GM12878 (cell line): ENCODE data around the gene PALLD. TPM values are rescaled to one million over a fixed set of nuclear protein-coding genes. Genes with fewer than 3 reads are reported as not detected.

Source experiments
- ATAC-seq: fragments of 200-7000 bp; cut with Tn5 transposase; 3 replicates; pipeline ENCODE4 v1.9.1; 2020; ENCODE audit warnings: mild to moderate bottlenecking, moderate library complexity
- BruUV-seq: library from RNA; stranded (reverse); fragments of 400-500 nt; replicated peaks from 2 replicates; lab custom pipeline; 2021; lab: Mats Ljungman, UMichigan
- CTCF ChIA-PET: fragments of 300-600 bp; sonication (Branson Sonifier 250); formaldehyde crosslinking; extraction: SDS; loops from one replicate; lab custom pipeline; 2021; ENCODE audit warnings: inconsistent platforms; lab: Yijun Ruan, JAX
- POLR2A ChIA-PET: fragments of 350-600 bp; formaldehyde crosslinking; extraction: SDS; loops from one replicate; lab custom pipeline; 2021; ENCODE audit warnings: inconsistent platforms; lab: Charles Lee
- RAD21 ChIA-PET: fragments of 300-600 bp; sonication (Branson Sonifier 250); formaldehyde crosslinking; loops from one replicate; lab custom pipeline; 2023; ENCODE audit warnings: antibody characterized with exemption; ENCODE audit not compliant: unreplicated experiment; lab: Charles Lee
- SMC1A ChIA-PET: fragments of 300-600 bp; sonication (Branson Sonifier 250); formaldehyde crosslinking; loops from one replicate; lab custom pipeline; 2023; ENCODE audit not compliant: unreplicated experiment, uncharacterized antibody; lab: Charles Lee
- DNase-seq: peaks from one replicate; pipeline ENCODE4 v3.0.0-alpha.2; 2011; ENCODE audit warnings: low read depth, low spot score
- FAIRE-seq: peaks from 3 replicates; lab custom pipeline; 2011; peaks lifted over from hg19 to GRCh38; lab: Jason Lieb, UNC
- H2AFZ ChIP-seq: 2 replicates; pipeline ENCODE4 v1.6.0; 2011; ENCODE audit warnings: low read depth, low read length, control low read depth; ENCODE audit not compliant: control insufficient read depth
- H3K27ac ChIP-seq: 2 replicates; pipeline ENCODE4 v1.5.1; 2011; ENCODE audit warnings: control low read depth; ENCODE audit not compliant: control insufficient read depth, insufficient read depth
- H3K27me3 ChIP-seq, 2 experiments: replicated peaks in 1 of 2; 2 replicates each; pipeline versions ENCODE4 v1.6.0 to v1.6.1; 2011; ENCODE audit warnings: low read length in 1 of 2; ENCODE audit not compliant: control insufficient read depth in 2 of 2, insufficient read depth in 2 of 2
- H3K36me3 ChIP-seq, 2 experiments: 2 replicates each; pipeline ENCODE4 v1.5.1; 2011; ENCODE audit warnings: low read length in 1 of 2; ENCODE audit not compliant: control insufficient read depth in 2 of 2, insufficient read depth in 2 of 2
- H3K4me1 ChIP-seq: 2 replicates; pipeline ENCODE4 v1.6.1; 2011; ENCODE audit warnings: mild to moderate bottlenecking, low read length, moderate library complexity, mixed read lengths; ENCODE audit not compliant: control insufficient read depth, insufficient read depth
- H3K4me2 ChIP-seq: 2 replicates; pipeline ENCODE4 v1.6.0; 2011; ENCODE audit warnings: control low read depth; ENCODE audit not compliant: control insufficient read depth, insufficient read depth
- H3K4me3 ChIP-seq: fragments of 200-600 bp; sonication (generic); 2 replicates; pipeline ENCODE4 v1.5.1; 2016
- H3K79me2 ChIP-seq: 2 replicates; pipeline ENCODE4 v1.6.0; 2011; ENCODE audit warnings: low read length; ENCODE audit not compliant: control insufficient read depth, insufficient read depth
- H3K9ac ChIP-seq: 2 replicates; pipeline ENCODE4 v1.8.0; 2011; ENCODE audit warnings: low read length, control low read depth, mixed read lengths; ENCODE audit not compliant: control insufficient read depth, insufficient read depth
- H3K9me3 ChIP-seq: replicated peaks from 3 replicates; pipeline ENCODE4 v1.5.1; 2011; ENCODE audit warnings: mild to moderate bottlenecking, low read length; ENCODE audit not compliant: control insufficient read depth, insufficient read depth
- H4K20me1 ChIP-seq: 2 replicates; pipeline ENCODE4 v1.6.0; 2011; ENCODE audit not compliant: control insufficient read depth, insufficient read depth
- DPF2 ChIP-seq: fragments of 450-650 bp; IDR thresholded peaks from 2 replicates; pipeline ENCODE4 v1.6.1; 2017; ENCODE audit warnings: mild to moderate bottlenecking
- MYC ChIP-seq: IDR thresholded peaks from 2 replicates; pipeline ENCODE4 v1.6.1; 2011; ENCODE audit warnings: mild to moderate bottlenecking, low read length, moderate library complexity, inconsistent platforms; ENCODE audit not compliant: insufficient read depth, insufficient replicate concordance, insufficient read length, severe bottlenecking
- NFIC ChIP-seq: IDR thresholded peaks from 2 replicates; pipeline ENCODE4 v1.6.1; 2012; ENCODE audit warnings: low read depth, mild to moderate bottlenecking, inconsistent platforms, low read length, moderate library complexity
- NRF1 ChIP-seq: conservative IDR thresholded peaks from 2 replicates; pipeline ENCODE4 v1.6.1; 2011; ENCODE audit warnings: mild to moderate bottlenecking, low read depth, low read length, improper control_type of control experiment
- SPI1 ChIP-seq: IDR thresholded peaks from 2 replicates; pipeline ENCODE4 v1.6.1; 2011; ENCODE audit warnings: low read depth, mild to moderate bottlenecking, low read length, moderate library complexity, borderline replicate concordance; ENCODE audit not compliant: insufficient read depth
- TARDBP ChIP-seq: IDR thresholded peaks from 2 replicates; pipeline ENCODE4 v1.6.1; 2016; ENCODE audit warnings: borderline replicate concordance
- ZNF217 ChIP-seq: fragments of 450-650 bp; IDR thresholded peaks from 2 replicates; pipeline ENCODE4 v1.6.1; 2017; ENCODE audit warnings: antibody characterized with exemption, mild to moderate bottlenecking
- ZNF274 ChIP-seq: IDR thresholded peaks from one replicate; pipeline ENCODE4 v1.8.0; 2011; ENCODE audit not compliant: insufficient read length, insufficient read depth
- WGBS: methylation state at CpG from one replicate; pipeline ENCODE4 v1.1.6; 2016; ENCODE audit warnings: low lambda C conversion rate; ENCODE audit not compliant: insufficient replicate concordance, insufficient coverage; ENCODE audit errors: missing lambda C conversion rate; 5-methylcytosine and 5-hydroxymethylcytosine counted together
- in situ Hi-C: fragments of 300-500 bp; cut with MboI; formaldehyde crosslinking; loops from 9 replicates; pipeline ENCODE4 v1.14.3; 2018; ENCODE audit warnings: mixed read lengths
- intact Hi-C: fragments of 100-400 bp; cut with micrococcal nuclease; formaldehyde crosslinking; loops from one replicate; pipeline ENCODE4 v1.14.2; 2022; ENCODE audit not compliant: unreplicated experiment
- polyA plus RNA-seq, 11 experiments: library from polyadenylated mRNA; depleted of rRNA in 4 of 11; unstranded in 6 of 11; stranded (reverse) in 5 of 11; fragments of >200 nt; fragmentation: Nextera tagmentation in 4 of 11; fragmentation: Illumina TruSeq in 1 of 11; extraction: Ambion mirVana in 4 of 11; extraction: Trizol in 1 of 11; gene quantifications; 1 replicate in 1 of 11; 2 replicates in 10 of 11; pipeline versions ENCODE4 v1.2.1 to v1.2.3, GENCODE V29; 2011 to 2016; ENCODE audit warnings: inconsistent platforms in 2 of 11, missing spikeins in 2 of 11, low read depth in 1 of 11
- total RNA-seq, 4 experiments: library from RNA; depleted of rRNA in 3 of 4; stranded (reverse); fragments of >200 nt in 3 of 4; fragmentation: Illumina TruSeq in 1 of 4; extraction: Trizol in 1 of 4; gene quantifications; 2 replicates each; pipeline versions ENCODE4 v1.2.1 to v1.2.3, GENCODE V29; 2013 to 2021
- TF ChIP-seq, protein P1 (sequence below): fragments of 450-650 bp; IDR thresholded peaks from 2 replicates; pipeline ENCODE4 v1.6.1; 2016; ENCODE audit warnings: mild to moderate bottlenecking, moderate library complexity, borderline replicate concordance
- TF ChIP-seq, protein P2 (sequence below): fragments of 450-650 bp; formaldehyde crosslinking; IDR thresholded peaks from 2 replicates; pipeline ENCODE4 v1.4.0; 2020; ENCODE audit warnings: mild to moderate bottlenecking, moderate library complexity
- TF ChIP-seq, protein P3 (sequence below): fragments of 450-650 bp; IDR thresholded peaks from 2 replicates; pipeline ENCODE4 v1.6.1; 2018; ENCODE audit warnings: borderline replicate concordance, mild to moderate bottlenecking; ENCODE audit not compliant: partially characterized antibody

PALLD gene
- total and polyA plus RNA-seq, 10 of the 15 experiments (the other 5 are each of a cell fraction or from before 2014, with no cell fraction given): 1.0 to 7.7 (median 1.7) TPM

DNA sequence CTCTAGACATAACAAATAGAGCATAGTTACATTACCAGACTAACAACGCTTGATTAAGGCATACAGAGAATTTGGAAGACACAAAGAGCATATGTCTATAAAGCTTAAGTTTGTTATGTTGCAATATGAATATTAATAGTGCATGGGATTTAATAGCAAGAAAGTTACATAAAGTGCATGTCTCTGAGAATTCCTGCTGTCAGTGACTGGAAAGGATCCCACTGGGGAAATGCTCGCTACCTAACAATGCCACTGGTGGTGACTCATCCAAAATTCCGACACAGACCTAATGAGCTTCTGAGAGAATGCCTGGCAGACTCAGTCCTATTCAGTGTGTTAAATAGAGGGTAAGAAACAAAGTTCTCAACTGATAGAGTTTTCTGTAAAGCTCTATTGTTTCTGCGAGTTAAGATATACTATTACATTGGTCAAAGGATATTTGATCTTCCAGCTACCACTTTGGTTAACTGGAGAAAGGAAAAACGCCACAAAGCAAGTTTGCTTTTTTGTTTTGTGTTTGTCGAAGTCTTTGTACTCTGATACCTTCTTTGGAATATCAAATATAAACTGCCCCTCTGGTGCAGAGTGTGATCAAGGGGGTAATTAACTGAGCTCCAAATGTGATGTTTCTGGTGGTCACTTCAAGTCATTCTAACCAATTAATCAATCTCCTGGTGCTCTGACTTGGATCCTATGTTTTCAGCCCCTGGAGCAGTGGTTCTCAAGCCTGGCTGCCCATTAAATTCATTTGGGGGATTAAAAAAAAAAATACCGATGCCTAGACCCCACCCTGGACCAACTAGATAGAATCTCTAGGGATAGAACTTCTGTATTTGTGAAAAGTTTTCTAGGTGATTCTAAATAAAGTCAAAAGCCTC is 107.9 kb downstream of the PALLD start:
- H3K36me3 ChIP-seq: no peaks in the 10 kb centered on the region
- WGBS: under 1% methylated on average over 7 of the region's 7 CpGs
- ChIA-PET CTCF (interaction anchor here (0.6 to 1.7 kb wide), 2 partner anchors 19 to 57 kb away, joined by 3 to 4 read pairs; no protein-coding TSS in a partner anchor), RAD21 (interaction anchor here (1.7 kb wide), 1 partner anchor 19 kb away, joined by 10 read pairs; no protein-coding TSS in a partner anchor)
- no peak overlapping the region for H3K9ac ChIP-seq
- no peaks in the 10 kb centered on the region for H3K4me1 ChIP-seq
- BruUV-seq: no TSS peak
- H2AFZ ChIP-seq: no peak overlapping the region
- no peaks in the 10 kb centered on the region; the same call in 1 of the 2 replicates for H4K20me1 ChIP-seq
- in situ Hi-C loops (no loop called here), intact Hi-C loops (no loop called here)
- H3K27ac ChIP-seq: no peak overlapping the region
- ATAC-seq: no peak
- TF ChIP-seq, protein P1, sequence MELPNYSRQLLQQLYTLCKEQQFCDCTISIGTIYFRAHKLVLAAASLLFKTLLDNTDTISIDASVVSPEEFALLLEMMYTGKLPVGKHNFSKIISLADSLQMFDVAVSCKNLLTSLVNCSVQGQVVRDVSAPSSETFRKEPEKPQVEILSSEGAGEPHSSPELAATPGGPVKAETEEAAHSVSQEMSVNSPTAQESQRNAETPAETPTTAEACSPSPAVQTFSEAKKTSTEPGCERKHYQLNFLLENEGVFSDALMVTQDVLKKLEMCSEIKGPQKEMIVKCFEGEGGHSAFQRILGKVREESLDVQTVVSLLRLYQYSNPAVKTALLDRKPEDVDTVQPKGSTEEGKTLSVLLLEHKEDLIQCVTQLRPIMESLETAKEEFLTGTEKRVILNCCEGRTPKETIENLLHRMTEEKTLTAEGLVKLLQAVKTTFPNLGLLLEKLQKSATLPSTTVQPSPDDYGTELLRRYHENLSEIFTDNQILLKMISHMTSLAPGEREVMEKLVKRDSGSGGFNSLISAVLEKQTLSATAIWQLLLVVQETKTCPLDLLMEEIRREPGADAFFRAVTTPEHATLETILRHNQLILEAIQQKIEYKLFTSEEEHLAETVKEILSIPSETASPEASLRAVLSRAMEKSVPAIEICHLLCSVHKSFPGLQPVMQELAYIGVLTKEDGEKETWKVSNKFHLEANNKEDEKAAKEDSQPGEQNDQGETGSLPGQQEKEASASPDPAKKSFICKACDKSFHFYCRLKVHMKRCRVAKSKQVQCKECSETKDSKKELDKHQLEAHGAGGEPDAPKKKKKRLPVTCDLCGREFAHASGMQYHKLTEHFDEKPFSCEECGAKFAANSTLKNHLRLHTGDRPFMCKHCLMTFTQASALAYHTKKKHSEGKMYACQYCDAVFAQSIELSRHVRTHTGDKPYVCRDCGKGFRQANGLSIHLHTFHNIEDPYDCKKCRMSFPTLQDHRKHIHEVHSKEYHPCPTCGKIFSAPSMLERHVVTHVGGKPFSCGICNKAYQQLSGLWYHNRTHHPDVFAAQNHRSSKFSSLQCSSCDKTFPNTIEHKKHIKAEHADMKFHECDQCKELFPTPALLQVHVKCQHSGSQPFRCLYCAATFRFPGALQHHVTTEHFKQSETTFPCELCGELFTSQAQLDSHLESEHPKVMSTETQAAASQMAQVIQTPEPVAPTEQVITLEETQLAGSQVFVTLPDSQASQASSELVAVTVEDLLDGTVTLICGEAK: no peak
- TF ChIP-seq ZNF274 (no peak), SPI1 (no peak), ZNF217 (no peak), NFIC (no peak), NRF1 (no peak), DPF2 (no peak), TARDBP (no peak), MYC (no peak)
- TF ChIP-seq, protein P2, sequence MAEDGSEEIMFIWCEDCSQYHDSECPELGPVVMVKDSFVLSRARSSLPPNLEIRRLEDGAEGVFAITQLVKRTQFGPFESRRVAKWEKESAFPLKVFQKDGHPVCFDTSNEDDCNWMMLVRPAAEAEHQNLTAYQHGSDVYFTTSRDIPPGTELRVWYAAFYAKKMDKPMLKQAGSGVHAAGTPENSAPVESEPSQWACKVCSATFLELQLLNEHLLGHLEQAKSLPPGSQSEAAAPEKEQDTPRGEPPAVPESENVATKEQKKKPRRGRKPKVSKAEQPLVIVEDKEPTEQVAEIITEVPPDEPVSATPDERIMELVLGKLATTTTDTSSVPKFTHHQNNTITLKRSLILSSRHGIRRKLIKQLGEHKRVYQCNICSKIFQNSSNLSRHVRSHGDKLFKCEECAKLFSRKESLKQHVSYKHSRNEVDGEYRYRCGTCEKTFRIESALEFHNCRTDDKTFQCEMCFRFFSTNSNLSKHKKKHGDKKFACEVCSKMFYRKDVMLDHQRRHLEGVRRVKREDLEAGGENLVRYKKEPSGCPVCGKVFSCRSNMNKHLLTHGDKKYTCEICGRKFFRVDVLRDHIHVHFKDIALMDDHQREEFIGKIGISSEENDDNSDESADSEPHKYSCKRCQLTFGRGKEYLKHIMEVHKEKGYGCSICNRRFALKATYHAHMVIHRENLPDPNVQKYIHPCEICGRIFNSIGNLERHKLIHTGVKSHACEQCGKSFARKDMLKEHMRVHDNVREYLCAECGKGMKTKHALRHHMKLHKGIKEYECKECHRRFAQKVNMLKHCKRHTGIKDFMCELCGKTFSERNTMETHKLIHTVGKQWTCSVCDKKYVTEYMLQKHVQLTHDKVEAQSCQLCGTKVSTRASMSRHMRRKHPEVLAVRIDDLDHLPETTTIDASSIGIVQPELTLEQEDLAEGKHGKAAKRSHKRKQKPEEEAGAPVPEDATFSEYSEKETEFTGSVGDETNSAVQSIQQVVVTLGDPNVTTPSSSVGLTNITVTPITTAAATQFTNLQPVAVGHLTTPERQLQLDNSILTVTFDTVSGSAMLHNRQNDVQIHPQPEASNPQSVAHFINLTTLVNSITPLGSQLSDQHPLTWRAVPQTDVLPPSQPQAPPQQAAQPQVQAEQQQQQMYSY (CRISPR knock-in tag): no peak
- TF ChIP-seq, protein P3, sequence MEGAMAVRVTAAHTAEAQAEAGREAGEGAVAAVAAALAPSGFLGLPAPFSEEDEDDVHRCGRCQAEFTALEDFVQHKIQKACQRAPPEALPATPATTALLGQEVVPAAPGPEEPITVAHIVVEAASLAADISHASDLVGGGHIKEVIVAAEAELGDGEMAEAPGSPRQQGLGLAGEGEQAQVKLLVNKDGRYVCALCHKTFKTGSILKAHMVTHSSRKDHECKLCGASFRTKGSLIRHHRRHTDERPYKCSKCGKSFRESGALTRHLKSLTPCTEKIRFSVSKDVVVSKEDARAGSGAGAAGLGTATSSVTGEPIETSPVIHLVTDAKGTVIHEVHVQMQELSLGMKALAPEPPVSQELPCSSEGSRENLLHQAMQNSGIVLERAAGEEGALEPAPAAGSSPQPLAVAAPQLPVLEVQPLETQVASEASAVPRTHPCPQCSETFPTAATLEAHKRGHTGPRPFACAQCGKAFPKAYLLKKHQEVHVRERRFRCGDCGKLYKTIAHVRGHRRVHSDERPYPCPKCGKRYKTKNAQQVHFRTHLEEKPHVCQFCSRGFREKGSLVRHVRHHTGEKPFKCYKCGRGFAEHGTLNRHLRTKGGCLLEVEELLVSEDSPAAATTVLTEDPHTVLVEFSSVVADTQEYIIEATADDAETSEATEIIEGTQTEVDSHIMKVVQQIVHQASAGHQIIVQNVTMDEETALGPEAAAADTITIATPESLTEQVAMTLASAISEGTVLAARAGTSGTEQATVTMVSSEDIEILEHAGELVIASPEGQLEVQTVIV: no peak
- TF ChIP-seq, all 136 proteins: peak for 0
- Histone ChIP-seq H3K4me2 (no peak overlapping the region), H3K4me3 (no peak overlapping the region), H3K9me3 (no peaks in the 10 kb centered on the region), H3K27me3 (no peaks in the 10 kb centered on the region), H3K79me2 (no peaks in the 10 kb centered on the region)
- DNase-seq: no peak
- SMC1A ChIA-PET: interaction anchor here (0.5 to 1.5 kb wide), 4 partner anchors 19 to 318 kb away, joined by 3 to 5 read pairs (median 4); no protein-coding TSS in a partner anchor
- FAIRE-seq: no peak
- POLR2A ChIA-PET: no interaction called here
